ENCODE data around the gene MYOCOS. TPM values are rescaled to one million over a fixed set of nuclear protein-coding genes. Genes with fewer than 3 reads are reported as not detected.

The MYOCOS gene
- total and polyA plus RNA-seq, 9 of the 15 experiments (the other 6 are each of a cell fraction or from before 2014, with no cell fraction given), result 0.07 TPM; not detected in 7

DNA sequence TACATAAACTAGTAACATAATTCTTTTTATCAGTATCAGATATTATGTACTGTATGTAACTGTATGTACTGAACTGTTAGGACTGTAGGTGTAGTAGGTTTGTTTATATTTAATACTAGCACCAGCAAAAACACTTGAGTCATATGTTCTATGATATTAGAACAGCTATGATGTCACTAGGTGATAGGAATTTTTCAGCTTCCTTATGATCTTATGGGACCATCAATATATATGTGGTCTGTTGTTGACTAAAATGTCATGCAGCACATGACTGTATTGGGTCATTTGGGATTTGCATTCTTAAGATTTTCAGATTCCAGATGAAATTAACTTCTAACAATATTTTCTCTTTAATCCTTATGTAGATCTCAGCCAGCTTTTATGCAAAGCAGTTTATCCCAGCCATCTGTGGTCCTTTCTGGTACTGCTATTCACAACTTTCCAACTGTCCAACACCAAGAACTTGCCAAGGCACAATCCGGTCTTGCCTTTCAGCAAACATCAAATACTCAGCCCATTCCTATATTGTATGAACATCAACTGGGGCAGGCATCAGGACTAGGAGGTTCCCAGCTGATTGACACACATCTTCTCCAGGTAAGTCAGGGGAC is 38.3 kb upstream of the MYOCOS start:
- no peaks in the 10 kb centered on the region for H3K79me2 ChIP-seq (ENCODE audit: control insufficient read depth, insufficient read depth, low read length)
- no peaks in the 10 kb centered on the region for H3K9me3 ChIP-seq (replicated peaks; ENCODE audit: control insufficient read depth, insufficient read depth, low read depth, low read length)
- in situ Hi-C loops (cut with MboI), result no loop called here
- H3K9me1 ChIP-seq (ENCODE audit: control insufficient read depth, insufficient read depth, low read length), result no peaks in the 10 kb centered on the region
- BruUV-seq (replicated peaks), result no TSS peak
- H3K27ac ChIP-seq (ENCODE audit: extremely low read depth, low read depth, low read length), result no peak overlapping the region
- H3K4me1 ChIP-seq (replicated peaks in 1 of 2; ENCODE audit: control insufficient read depth in 2 of 2, insufficient read depth in 2 of 2, low read length in 2 of 2), result no peaks in the 10 kb centered on the region
- H2AFZ ChIP-seq (ENCODE audit: low read depth, low read length), result no peak overlapping the region
- H3K4me2 ChIP-seq (ENCODE audit: insufficient read depth, low read length), result no peak overlapping the region
- FAIRE-seq (no peak), ATAC-seq (no peak), DNase-seq (ENCODE audit: extremely low read depth in 1 of 4, low spot score in 3 of 4) (no peak)
- H4K20me1 ChIP-seq (replicated peaks; ENCODE audit: control insufficient read depth, insufficient read depth, low read length), result no peaks in the 10 kb centered on the region
- H3K27me3 ChIP-seq (ENCODE audit: control insufficient read depth in 2 of 2, insufficient read depth in 2 of 2, low read length in 2 of 2), result no peaks in the 10 kb centered on the region
- intact Hi-C loops (cut with micrococcal nuclease), result no loop called here
- CTCF ChIA-PET (ENCODE audit: low intra/inter-chr PET ratio), result no interaction called here
- no peak overlapping the region for H3K9ac ChIP-seq (ENCODE audit: insufficient read depth in 1 of 2, low read depth in 2 of 2, low read length in 2 of 2)
- no peak overlapping the region for H3K4me3 ChIP-seq
- WGBS (ENCODE audit: insufficient coverage, low coverage, missing lambda C conversion rate), result 100% methylated on average over 1 of the region's 1 CpG
- POLR2A ChIA-PET, result interaction anchor here (2.1 kb wide), 1 partner anchor 9 kb away, joined by 7 read pairs; no protein-coding TSS in a partner anchor
- TF ChIP-seq ZZZ3 (IDR thresholded peaks at IDR 0.05) (peak; percentile 37; the same call in 1 of the 2 replicates), ZNF445 (CRISPR knock-in tag; IDR thresholded peaks at IDR 0.05; ENCODE audit: low read depth) (no peak)
- H3K36me3 ChIP-seq (ENCODE audit: control insufficient read depth, insufficient read depth, low read length), result peaks cover 90% of the 10 kb centered on the region

DNA sequence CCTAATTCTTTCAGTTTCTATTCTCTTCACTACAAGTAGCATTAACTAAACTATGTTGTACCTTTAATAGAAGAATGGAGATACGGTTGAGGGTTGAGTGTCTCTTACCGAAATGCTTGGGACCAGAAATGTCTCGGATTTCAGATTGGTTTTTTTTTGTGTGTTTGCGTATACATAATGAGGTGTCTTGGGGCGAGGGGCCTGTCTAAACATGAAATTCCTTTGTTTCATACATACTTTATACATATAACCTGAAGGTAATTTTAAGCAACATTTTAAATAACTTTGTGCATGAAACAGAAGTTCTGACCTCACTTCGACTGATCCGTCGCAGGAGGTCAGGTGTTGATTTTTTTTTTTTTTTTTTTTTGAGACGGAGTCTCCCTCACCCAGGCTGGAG is 36.3 kb upstream of the MYOCOS start:
- ChIA-PET CTCF (ENCODE audit: low intra/inter-chr PET ratio) (no interaction called here), POLR2A (interaction anchor here (1.6 kb wide), 1 partner anchor 12 kb away, joined by 3 read pairs; no protein-coding TSS in a partner anchor)
- TF ChIP-seq BRF2 (IDR thresholded peaks at IDR 0.05; ENCODE audit: borderline replicate concordance, insufficient read depth, insufficient read length) (no peak), ZKSCAN3 (CRISPR knock-in tag; IDR thresholded peaks at IDR 0.05) (no peak), CBFA2T3 (IDR thresholded peaks at IDR 0.05) (no peak), ZNF124 (CRISPR knock-in tag; IDR thresholded peaks at IDR 0.05) (no peak), ARNT (IDR thresholded peaks at IDR 0.05) (no peak), RFX7 (CRISPR knock-in tag; IDR thresholded peaks at IDR 0.05) (no peak), KLF13 (tag; IDR thresholded peaks at IDR 0.05; ENCODE audit: borderline replicate concordance, low read depth) (no peak), SRSF1 (IDR thresholded peaks at IDR 0.05; ENCODE audit: low read depth, low read length) (no peak)
- TF ChIP-seq, protein P1, sequence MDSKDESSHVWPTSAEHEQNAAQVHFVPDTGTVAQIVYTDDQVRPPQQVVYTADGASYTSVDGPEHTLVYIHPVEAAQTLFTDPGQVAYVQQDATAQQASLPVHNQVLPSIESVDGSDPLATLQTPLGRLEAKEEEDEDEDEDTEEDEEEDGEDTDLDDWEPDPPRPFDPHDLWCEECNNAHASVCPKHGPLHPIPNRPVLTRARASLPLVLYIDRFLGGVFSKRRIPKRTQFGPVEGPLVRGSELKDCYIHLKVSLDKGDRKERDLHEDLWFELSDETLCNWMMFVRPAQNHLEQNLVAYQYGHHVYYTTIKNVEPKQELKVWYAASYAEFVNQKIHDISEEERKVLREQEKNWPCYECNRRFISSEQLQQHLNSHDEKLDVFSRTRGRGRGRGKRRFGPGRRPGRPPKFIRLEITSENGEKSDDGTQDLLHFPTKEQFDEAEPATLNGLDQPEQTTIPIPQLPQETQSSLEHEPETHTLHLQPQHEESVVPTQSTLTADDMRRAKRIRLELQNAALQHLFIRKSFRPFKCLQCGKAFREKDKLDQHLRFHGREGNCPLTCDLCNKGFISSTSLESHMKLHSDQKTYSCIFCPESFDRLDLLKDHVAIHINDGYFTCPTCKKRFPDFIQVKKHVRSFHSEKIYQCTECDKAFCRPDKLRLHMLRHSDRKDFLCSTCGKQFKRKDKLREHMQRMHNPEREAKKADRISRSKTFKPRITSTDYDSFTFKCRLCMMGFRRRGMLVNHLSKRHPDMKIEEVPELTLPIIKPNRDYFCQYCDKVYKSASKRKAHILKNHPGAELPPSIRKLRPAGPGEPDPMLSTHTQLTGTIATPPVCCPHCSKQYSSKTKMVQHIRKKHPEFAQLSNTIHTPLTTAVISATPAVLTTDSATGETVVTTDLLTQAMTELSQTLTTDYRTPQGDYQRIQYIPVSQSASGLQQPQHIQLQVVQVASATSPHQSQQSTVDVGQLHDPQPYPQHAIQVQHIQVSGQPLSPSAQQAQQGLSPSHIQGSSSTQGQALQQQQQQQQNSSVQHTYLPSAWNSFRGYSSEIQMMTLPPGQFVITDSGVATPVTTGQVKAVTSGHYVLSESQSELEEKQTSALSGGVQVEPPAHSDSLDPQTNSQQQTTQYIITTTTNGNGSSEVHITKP (IDR thresholded peaks at IDR 0.05; ENCODE audit: partially characterized antibody), result no peak

More for the DNA sequence above, 36.3 kb upstream of the MYOCOS start:
- Histone ChIP-seq H3K27ac (ENCODE audit: extremely low read depth, low read depth, low read length) (no peak overlapping the region), H4K20me1 (replicated peaks; ENCODE audit: control insufficient read depth, insufficient read depth, low read length) (no peaks in the 10 kb centered on the region), H3K36me3 (ENCODE audit: control insufficient read depth, insufficient read depth, low read length) (peaks cover 89% of the 10 kb centered on the region), H3K79me2 (ENCODE audit: control insufficient read depth, insufficient read depth, low read length) (no peaks in the 10 kb centered on the region), H3K9me3 (replicated peaks; ENCODE audit: control insufficient read depth, insufficient read depth, low read depth, low read length) (no peaks in the 10 kb centered on the region), H3K4me2 (ENCODE audit: insufficient read depth, low read length) (no peak overlapping the region), H3K27me3 (ENCODE audit: control insufficient read depth in 2 of 2, insufficient read depth in 2 of 2, low read length in 2 of 2) (no peaks in the 10 kb centered on the region), H3K4me3 (no peak overlapping the region), H3K9me1 (ENCODE audit: control insufficient read depth, insufficient read depth, low read length) (no peaks in the 10 kb centered on the region), H2AFZ (ENCODE audit: low read depth, low read length) (no peak overlapping the region), H3K4me1 (replicated peaks in 1 of 2; ENCODE audit: control insufficient read depth in 2 of 2, insufficient read depth in 2 of 2, low read length in 2 of 2) (no peaks in the 10 kb centered on the region), H3K9ac (ENCODE audit: insufficient read depth in 1 of 2, low read depth in 2 of 2, low read length in 2 of 2) (no peak overlapping the region)
- intact Hi-C loops (cut with micrococcal nuclease) (no loop called here), in situ Hi-C loops (cut with MboI) (no loop called here)
- BruUV-seq (replicated peaks), result no TSS peak
- DNase-seq (ENCODE audit: extremely low read depth in 1 of 4, low spot score in 3 of 4), result no peak
- WGBS (ENCODE audit: insufficient coverage, low coverage, missing lambda C conversion rate), result 98% methylated on average over 8 of the region's 9 CpGs
- no peak for FAIRE-seq
- ATAC-seq, result no peak
